ENCODE data around the gene PLCB2. TPM values are rescaled to one million over a fixed set of nuclear protein-coding genes. Genes with fewer than 3 reads are reported as not detected.
A peak's percentile ranks its signal among the peaks of the same experiment; 100 is the strongest.

The PLCB2 gene
- total RNA-seq, 1 donor from 2014 or later: 4.1 TPM

DNA sequence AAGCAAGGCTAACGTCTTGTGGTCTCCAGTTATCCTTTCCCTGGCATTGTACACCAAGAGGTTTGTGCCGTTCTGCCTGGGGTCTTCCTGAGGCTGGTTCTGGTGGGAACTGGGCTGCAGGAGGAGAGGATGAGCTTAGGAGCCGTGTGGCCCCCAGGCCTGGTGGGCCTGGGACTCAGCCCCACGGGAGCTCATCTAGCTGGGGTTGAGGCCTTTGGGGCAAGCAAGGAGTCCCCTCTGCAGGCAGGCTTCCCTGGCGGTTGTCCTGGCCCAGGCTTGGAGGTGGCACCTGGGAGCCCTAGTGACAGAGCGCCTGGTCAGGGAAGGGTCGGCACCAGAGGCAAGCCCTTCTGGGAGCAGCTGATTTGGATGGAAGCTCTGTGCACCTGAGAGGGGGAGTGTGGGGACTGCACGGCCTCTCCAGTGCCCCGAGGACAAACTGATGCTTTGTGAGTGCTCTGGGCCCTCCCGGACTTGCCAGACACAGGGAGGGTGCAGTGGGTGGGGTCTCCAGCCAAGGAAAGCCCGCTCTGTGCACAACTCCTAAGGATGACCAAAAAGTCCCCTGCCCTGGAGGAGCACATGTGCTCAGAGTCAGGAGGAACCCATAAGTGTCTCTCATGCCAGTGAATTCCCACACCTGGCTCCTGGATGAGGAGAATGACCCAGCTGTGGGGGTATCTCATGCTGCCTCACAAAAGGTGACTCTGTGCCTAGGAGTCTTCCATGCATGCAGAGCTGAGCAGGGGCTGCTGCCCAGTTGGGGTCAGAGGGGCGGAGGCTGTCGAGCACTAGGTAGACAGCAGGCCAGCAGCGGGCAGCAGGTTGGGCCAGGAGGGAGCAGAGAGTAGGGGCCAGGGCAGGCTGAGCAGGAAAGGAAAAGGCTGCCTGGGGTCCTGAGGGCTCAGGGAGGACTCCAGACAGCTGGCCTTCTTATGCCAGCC is 66.2 kb downstream of the PLCB2 start:
- DNase-seq (ENCODE audit: low spot score in 2 of 2): no peak
- no peak for FAIRE-seq

DNA sequence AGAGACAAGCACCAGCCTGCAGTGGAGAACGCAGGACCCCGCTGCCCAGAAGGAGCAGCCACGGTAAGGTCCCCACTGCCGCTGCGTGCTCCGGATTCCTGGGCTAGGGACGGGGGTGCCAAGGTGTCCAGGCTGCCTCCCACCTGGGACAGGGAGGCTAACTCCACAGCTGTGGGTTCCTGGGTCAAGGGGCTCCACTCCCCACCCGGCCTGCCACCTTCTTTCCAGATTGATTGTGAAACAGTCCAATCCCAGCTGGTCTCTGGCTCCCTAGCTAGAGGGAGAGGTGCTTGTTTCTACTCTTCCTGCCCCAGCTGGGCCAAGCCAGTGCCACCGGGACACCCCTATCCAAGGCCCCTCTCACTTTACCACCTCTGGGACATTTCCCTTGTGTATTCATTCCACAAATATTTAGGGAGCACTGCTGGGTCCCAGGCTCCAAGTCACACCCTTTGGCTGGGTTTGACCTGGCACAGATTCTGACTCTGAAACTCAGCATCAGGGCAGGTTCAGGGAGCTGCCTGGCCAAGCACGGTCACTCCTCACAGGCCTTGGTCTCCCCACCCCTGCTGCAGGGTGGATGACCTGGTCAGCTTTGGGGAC is 67.0 kb downstream of the PLCB2 start:
- FAIRE-seq: no peak

DNA sequence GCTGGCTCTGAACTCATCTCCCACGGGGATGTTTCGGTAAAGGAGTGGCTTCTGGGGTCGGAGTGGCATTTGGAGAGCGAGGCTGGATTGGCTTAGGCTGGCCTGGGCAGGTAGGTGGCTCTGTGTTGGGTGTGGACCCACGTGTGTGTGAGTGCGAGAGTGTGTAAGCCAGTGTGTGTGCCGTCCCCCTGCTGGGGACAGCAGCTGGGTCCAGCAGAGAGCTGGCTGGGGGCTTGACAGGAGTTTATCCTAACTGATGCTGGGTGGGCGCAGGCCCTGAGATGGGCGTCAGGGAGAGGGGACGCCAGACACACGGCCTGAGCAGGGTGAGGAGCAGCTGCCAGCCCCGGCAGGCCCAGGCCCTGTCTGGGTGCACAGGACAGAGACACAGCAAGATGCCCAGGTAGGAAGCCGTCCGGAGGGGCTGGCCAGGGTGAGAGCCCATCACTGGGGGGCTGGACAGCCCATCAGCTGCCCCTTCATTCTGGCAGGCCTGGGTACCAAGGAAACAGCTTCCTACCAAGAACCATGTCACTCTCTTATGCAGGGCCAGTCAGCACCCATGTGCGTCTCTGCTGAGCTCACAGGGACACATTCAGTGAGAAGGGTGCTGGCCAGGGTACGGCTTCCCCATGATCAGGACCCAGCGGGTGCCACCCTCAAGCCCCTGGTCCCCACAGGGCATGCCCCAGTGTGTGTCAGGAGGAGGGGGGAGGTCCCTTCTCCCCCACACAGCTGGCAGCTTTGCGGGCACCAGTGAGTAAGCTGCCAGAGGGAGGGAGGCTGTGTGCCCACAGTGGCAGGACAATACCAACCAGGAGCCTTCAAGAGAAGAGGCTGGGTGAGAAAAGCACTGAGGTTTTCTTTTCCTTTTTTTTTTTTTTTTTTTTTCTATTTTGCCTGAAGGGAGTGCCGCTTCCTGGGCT is 67.8 kb downstream of the PLCB2 start:
- DNase-seq (ENCODE audit: low spot score in 2 of 2) (no peak), FAIRE-seq (no peak)

More for the DNA sequence above, 67.0 kb downstream of the PLCB2 start:
- no peak for DNase-seq (ENCODE audit: low spot score in 2 of 2)

DNA sequence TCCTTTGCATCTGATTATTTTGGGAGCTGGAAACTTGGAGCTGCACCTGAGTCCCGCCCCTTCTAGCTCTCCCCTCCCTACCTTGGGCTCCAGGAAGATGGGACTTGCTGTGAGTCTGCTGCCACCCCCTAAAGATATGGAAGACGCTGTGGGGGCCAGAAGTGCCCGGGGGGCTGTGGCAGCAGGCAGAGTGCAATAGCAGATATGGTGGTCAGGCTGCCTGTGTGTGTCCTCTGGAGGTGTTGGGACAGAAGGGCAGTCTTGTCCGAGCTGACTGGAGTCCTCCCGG is 68.4 kb downstream of the PLCB2 start:
- DNase-seq (ENCODE audit: low spot score in 2 of 2): no peak
- FAIRE-seq: no peak

DNA sequence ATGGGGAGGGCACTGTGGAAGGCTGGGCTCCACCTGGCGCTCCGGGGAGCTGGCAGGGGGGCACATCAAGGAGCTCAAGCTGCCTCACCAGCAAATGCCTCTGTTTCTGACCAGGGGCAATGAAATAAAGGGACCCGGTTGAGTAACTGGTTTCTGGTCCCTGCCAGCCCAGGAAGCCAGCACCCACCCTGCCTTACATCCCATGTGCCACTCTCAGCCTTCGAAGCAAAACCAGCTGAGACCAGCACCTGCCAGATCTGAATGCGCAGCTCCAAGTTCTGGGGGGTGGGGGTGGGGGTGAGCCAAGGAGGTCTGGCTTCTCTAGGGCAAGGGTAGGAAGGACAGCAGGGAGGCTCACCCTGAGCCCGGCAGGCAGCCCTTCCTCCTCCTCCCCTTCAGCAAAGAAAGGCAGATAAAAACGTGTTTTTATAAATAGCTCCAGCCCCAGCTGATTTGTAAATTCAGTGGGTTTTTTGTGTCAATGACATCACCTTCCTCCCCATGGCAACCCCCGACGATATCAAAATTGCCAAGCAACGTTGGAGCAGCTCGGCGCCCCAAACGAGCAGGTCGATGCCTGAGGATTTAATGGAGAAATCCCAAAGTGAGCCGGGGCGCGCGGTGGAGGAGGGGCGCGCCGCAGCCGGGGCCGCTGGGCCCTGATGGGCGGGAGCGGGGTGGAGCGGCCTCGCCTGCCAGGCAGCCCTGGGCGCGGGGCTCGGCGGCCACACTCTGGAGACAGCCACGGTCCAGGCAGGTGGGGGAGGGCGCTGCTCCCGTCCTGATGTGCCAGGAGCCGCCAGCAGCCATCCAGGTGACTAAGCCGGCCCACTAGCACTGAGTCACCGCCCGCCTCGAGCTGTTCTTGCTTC is 69.0 kb downstream of the PLCB2 start, which contains the start of gene PAK6:
PAK6 (plus strand) TSS at position 532 of the 872 bp plus-strand sequence. CDS start 25,723 bp downstream, outside the sequence.
- FAIRE-seq (no peak), DNase-seq (ENCODE audit: low spot score in 2 of 2) (peak in 1 of 2 donors; percentile 75)

Other genes starting within 250 kb of the PLCB2 start
- 2.9 TPM for gene BMF, start 199.1 kb downstream of the PLCB2 start, total RNA-seq
- gene BUB1B, start 146.9 kb downstream of the PLCB2 start, total RNA-seq: 11.4 TPM
- 11.8 TPM for gene PAK6, start 68.9 kb downstream of the PLCB2 start, total RNA-seq
- gene ANKRD63, start 24.9 kb downstream of the PLCB2 start, total RNA-seq: 2.0 TPM
- gene INAFM2, start 15.8 kb upstream of the PLCB2 start, total RNA-seq: 10.6 TPM
- gene CCDC9B, start 33.0 kb upstream of the PLCB2 start, total RNA-seq: 0.41 TPM
- gene PHGR1, start 43.1 kb upstream of the PLCB2 start, total RNA-seq: not detected
- 5.3 TPM for gene DISP2, start 50.3 kb upstream of the PLCB2 start, total RNA-seq
- gene KNSTRN, start 74.8 kb upstream of the PLCB2 start, total RNA-seq: 22.4 TPM
- 15.1 TPM for gene IVD, start 97.9 kb upstream of the PLCB2 start, total RNA-seq
- gene BAHD1, start 133.0 kb upstream of the PLCB2 start, total RNA-seq: 7.3 TPM
- 0.82 TPM for gene CHST14, start 163.0 kb upstream of the PLCB2 start, total RNA-seq